ENCODE measurements around the gene EMC8. TPM values are rescaled to one million over a fixed set of nuclear protein-coding genes. Genes with fewer than 3 reads are reported as not detected.

The EMC8 gene
- total RNA-seq, 1 donor from 2014 or later: 27.4 TPM

DNA sequence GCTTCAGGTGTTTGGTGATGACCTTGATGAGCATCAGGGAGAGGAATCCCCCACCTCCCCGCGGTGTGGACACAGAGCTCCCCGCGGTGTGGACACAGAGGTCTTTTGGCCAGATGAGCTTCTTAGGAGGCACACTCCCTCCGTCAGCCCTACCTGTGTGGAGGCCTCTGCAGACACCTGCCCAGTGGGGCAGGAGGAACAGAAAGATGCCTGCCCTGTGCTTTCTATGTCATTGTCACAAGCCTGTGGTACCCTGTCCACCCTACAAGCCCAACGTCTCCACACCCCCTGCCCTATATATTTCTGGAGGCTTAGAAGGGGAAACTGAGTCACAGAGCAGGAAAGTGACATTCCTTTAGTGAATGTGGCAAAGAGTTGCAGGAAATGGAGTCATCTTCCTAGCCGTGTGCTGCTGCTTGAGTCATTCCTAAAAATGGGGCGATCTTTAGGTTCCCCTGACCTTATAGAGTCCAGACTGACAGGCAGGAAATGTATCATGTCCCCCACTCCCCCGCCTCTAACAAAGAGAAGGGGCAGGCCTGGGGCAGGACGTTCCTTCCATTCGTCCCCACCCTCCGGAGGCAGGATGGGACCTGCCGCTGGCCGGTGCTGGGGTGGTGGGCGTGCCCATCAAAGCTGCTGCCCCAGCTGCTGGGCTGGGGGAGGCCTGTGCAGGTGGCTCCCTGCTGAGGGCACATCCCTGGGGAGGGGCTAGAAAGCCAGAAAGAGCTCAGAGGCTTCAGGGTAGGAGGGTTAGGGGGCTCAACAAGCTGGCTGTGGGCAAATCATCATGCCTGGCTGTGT, 47.4 kb downstream of the EMC8 start:
- peak overlapping the region; percentile 19 for H3K4me3 Mint-ChIP-seq (ENCODE audit: unreplicated experiment)
- H3K27ac Mint-ChIP-seq (ENCODE audit: unreplicated experiment): no peak overlapping the region
- H3K9me3 Mint-ChIP-seq (ENCODE audit: low read depth): no peaks in the 10 kb centered on the region
- no peaks in the 10 kb centered on the region for H3K36me3 Mint-ChIP-seq (ENCODE audit: low read depth)
- no peak for DNase-seq (ENCODE audit: low spot score)
- H3K27me3 Mint-ChIP-seq (ENCODE audit: low read depth): peaks cover 6% of the 10 kb centered on the region
- TF ChIP-seq, protein P1, sequence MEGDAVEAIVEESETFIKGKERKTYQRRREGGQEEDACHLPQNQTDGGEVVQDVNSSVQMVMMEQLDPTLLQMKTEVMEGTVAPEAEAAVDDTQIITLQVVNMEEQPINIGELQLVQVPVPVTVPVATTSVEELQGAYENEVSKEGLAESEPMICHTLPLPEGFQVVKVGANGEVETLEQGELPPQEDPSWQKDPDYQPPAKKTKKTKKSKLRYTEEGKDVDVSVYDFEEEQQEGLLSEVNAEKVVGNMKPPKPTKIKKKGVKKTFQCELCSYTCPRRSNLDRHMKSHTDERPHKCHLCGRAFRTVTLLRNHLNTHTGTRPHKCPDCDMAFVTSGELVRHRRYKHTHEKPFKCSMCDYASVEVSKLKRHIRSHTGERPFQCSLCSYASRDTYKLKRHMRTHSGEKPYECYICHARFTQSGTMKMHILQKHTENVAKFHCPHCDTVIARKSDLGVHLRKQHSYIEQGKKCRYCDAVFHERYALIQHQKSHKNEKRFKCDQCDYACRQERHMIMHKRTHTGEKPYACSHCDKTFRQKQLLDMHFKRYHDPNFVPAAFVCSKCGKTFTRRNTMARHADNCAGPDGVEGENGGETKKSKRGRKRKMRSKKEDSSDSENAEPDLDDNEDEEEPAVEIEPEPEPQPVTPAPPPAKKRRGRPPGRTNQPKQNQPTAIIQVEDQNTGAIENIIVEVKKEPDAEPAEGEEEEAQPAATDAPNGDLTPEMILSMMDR (IDR thresholded peaks at IDR 0.05): no peak
- peaks cover 27% of the 10 kb centered on the region for H3K4me1 Mint-ChIP-seq (ENCODE audit: low read depth)

DNA sequence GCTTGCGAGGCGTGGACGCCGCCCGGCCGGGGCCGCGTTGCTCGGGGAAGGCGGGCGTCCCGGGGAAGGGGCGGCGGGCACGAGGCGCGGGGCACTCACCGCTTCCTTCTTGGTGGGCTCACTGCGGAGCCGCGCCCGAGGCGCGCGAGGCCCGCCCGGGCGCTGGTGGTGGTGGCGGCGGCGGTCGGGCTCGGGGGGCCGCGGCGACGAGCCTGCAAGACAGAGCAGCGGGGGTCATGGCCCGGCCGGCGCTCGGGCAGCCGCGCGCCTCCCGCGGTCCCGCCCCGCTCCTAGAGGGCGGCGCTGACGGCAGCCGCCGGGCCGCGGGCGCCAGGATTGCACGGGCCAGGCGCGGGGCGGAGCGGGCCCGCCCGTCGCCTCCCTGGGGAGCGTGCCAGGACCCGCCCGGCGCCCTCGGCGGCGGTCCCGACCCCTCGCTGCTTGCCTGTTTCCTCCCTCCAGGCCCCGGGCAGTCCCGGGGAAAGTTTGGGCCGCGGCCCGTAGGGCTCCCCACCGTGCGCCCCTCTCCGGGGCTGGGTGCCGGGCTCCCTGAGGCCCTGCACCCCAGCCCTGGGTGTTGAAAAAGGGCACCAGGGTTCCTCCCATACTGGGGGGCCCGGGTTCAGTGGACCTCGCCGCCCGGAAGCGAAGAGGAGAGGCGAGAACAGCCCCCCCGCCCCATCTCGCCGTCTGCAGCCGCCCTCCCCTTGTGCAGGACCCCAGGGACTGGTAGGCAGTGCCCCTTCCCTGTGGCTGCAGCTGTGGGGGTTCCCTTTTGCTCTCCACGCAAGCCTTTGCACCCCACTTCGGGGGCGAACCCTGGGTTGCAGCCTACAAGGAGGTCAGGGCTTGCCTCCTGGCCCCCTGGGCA, 48.3 kb downstream of the EMC8 start, which contains the start of gene C16orf74:
TSS of gene C16orf74 (minus strand) at position 270 of the 871 bp plus-strand sequence. CDS start 15,879 bp downstream, outside the sequence.
- Mint-ChIP-seq H3K27me3 (ENCODE audit: low read depth) (peaks cover 7% of the 10 kb centered on the region), H3K36me3 (ENCODE audit: low read depth) (no peaks in the 10 kb centered on the region), H3K9me3 (ENCODE audit: low read depth) (no peaks in the 10 kb centered on the region), H3K4me3 (ENCODE audit: unreplicated experiment) (peak within 1 kb of the TSS; percentile 74), H3K4me1 (ENCODE audit: low read depth) (peaks cover 21% of the 10 kb centered on the region), H3K27ac (ENCODE audit: unreplicated experiment) (no peak within 1 kb of the TSS)
- TF ChIP-seq, protein P1 (IDR thresholded peaks at IDR 0.05): peak; percentile 2
- no peak for DNase-seq (ENCODE audit: low spot score)

DNA sequence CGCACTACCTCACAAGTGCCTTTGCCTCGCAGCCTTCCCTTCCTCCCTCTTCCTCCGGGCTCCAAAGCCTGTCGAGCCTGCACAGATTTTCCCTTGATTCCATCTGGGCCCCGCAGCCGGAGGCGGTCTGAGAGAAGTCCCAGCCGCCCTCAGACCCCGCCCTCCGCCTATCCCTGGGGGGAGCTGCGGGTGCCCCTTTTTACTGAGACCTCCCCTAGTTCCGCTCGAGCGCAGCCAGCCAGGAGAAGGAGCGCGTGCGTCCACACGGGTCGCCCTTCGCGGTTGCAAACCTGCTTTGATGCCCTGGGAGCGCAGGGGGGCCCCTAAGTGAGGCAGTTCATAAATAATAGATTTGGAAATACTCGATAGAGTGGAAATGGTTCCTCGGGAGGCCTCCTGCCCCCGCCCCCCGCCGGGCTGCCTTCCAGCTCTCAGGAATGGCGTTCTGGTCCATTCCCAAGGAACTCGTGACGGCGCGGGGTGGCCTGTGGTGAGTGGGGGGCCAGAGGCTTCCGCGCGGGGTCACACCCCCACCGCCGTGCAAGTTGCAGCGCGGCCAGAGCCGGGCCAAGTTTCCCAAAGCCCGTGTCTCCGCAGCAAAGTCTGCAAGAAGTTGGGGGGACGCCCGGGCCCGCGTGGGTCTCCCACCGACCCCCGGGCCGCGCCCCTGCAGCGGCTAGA, 49.1 kb downstream of the EMC8 start:
- peak overlapping the region; percentile 74 for H3K4me3 Mint-ChIP-seq (ENCODE audit: unreplicated experiment)
- TF ChIP-seq, protein P1 (IDR thresholded peaks at IDR 0.05): peak; percentile 6
- peaks cover 21% of the 10 kb centered on the region for H3K4me1 Mint-ChIP-seq (ENCODE audit: low read depth)
- no peaks in the 10 kb centered on the region for H3K36me3 Mint-ChIP-seq (ENCODE audit: low read depth)
- H3K27ac Mint-ChIP-seq (ENCODE audit: unreplicated experiment): no peak overlapping the region
- no peak for DNase-seq (ENCODE audit: low spot score)
- H3K9me3 Mint-ChIP-seq (ENCODE audit: low read depth): no peaks in the 10 kb centered on the region
- H3K27me3 Mint-ChIP-seq (ENCODE audit: low read depth): peaks cover 11% of the 10 kb centered on the region

DNA sequence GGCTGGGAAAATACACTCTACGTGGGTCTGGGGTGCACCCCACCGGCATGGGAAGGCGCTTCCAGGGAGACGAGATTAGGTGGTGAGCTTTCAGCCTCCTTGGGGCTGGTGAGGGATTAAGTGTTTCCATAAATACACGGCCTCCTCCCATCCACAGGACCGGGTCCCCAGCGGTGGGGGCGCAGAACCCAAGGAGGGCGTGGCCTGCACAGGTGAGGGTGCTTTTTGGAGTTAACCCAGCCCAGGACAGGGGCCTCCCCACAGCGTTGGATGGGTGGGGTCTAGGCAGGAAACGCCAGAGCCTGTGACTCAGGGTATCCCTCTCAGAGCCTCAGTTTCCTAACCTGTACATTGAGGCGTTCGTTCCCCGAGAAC, 49.6 kb downstream of the EMC8 start:
- Mint-ChIP-seq H3K4me1 (ENCODE audit: low read depth) (peaks cover 21% of the 10 kb centered on the region), H3K9me3 (ENCODE audit: low read depth) (no peaks in the 10 kb centered on the region), H3K27me3 (ENCODE audit: low read depth) (peaks cover 11% of the 10 kb centered on the region), H3K27ac (ENCODE audit: unreplicated experiment) (no peak overlapping the region), H3K36me3 (ENCODE audit: low read depth) (no peaks in the 10 kb centered on the region), H3K4me3 (ENCODE audit: unreplicated experiment) (peak overlapping the region; percentile 74)
- TF ChIP-seq, protein P1 (IDR thresholded peaks at IDR 0.05): no peak
- no peak for DNase-seq (ENCODE audit: low spot score)

All from chondrocyte (in vitro differentiated cells).